Left lobe of liver (tissue), 2 donors: ENCODE measurements around the gene HMGN1. TPM values are rescaled to one million over a fixed set of nuclear protein-coding genes. Genes with fewer than 3 reads are reported as not detected.

Experiments
- ATAC-seq: fragments of 200-7000 bp; cut with Tn5 transposase; one replicate; pipeline ENCODE4 v1.9.1; 2020; ENCODE audit warnings: mild to moderate bottlenecking, moderate library complexity
- DNase-seq: peaks from one replicate; pipeline ENCODE4 v3.0.0-alpha.2; 2020; ENCODE audit warnings: low spot score
- total RNA-seq: library from RNA; stranded (reverse); gene quantifications from one replicate; pipeline ENCODE4 v1.2.1, GENCODE V29; 2021
- donor health status: DM: no; HTN: no; CAD: no; lungs with moderate emphysema.
- donor health status: DM: no; HTN: yes; CAD: no.

The HMGN1 gene
- total RNA-seq, 1 donor from 2014 or later: 31.7 TPM

DNA sequence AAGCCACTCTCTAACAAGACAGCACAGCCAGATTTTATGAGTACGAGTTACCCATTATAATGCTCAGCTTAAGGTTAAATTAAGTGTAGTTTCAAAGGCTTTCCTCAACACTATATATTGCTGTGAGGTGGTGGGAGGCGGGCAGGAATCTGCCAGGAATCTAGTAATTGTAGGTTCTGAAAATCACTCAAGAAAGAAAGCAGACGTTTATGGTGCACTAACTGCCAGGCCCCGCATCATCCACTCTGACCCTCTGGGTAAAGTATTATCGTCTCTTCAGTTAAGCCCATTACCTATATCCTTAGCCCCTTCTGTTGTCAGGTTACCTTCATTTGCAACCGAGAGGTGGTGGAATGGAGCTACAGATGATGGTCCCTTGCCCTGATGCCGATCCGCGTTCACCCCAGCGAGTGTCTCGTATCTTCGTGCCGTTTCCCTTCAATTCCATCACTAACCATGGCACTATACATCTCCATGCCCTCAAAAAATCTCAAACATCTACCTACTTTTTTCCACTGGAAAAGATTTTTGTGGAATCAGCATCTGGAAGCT lies 12.4 kb downstream of the HMGN1 start:
- no peak for ATAC-seq

DNA sequence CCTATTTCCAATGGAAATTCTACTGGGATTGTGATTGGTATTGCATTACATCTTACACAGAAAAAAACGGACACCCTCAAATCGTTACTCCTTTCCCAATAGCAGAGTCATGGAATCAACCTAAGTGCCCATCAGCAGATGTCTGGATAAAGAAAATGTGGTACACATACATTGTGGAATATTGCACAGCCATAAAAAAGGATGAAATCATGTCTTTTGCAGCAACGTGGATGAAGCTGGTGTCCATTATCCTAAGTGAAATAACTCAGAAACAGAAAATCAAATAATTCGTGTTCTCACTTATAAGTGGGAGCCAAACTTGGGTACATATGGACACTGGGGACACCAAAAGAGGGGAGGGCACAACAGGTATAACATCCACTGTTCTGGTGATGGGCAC lies 14.3 kb downstream of the HMGN1 start:
- DNase-seq: no peak
- ATAC-seq: no peak

More for the DNA sequence above, 12.4 kb downstream of the HMGN1 start:
- no peak for DNase-seq

DNA sequence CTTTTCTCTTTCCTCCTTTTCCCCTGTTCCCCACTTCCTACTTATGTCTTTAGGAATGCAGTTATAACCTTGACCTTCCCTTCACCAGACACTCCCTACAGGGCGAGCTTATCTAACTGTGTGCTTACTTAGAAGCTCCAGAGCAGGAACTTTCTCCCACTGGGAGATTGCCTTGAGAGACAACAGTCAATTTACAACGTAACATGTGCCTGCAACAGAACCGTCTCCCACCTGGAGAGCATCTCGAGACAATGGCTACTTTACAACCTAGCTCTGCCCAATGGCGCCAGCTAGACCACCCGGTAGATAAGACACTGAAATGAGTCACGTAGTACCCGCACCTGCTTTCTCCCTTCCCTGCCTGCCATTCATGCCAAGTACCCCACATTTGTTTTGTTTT lies 16.7 kb downstream of the HMGN1 start:
- ATAC-seq (no peak), DNase-seq (no peak)

DNA sequence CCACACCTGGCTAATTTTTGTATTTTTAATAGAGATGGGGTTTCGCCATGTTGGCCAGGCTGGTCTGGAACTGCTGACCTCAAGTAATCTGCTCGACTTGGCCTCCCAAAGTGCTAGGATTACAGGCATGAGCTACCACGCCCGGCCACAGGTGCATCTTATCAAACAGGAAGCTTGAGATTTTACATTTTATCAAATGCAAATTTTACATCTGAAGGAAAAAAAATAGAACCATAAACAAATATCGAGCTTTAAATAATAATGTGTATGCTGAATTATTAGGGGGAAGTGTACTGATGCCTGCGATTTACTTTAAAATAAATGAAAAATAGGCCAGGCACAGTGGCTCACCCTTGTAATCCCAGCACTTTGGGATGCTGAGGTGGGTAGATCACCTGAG lies 18.9 kb downstream of the HMGN1 start:
- DNase-seq (no peak), ATAC-seq (no peak)

DNA sequence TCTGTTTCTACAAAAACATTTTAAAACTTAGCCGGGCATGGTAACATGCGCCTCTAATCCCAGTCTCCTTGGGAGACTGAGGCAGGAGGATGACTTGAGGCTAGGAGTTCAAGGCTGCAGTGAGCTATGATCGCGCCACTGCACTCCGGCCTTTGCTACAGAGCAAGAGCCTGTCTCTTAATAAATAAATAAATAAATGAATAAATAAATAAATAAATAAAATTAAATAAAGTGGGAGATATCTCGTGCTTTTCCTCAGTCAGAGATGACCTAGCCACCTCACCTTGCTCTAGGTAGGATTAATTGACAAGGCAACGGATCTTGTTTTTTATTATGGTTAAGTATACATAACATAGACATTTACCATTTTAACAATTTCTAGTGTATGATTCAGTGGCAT lies 21.2 kb downstream of the HMGN1 start:
- ATAC-seq (no peak), DNase-seq (no peak)

DNA sequence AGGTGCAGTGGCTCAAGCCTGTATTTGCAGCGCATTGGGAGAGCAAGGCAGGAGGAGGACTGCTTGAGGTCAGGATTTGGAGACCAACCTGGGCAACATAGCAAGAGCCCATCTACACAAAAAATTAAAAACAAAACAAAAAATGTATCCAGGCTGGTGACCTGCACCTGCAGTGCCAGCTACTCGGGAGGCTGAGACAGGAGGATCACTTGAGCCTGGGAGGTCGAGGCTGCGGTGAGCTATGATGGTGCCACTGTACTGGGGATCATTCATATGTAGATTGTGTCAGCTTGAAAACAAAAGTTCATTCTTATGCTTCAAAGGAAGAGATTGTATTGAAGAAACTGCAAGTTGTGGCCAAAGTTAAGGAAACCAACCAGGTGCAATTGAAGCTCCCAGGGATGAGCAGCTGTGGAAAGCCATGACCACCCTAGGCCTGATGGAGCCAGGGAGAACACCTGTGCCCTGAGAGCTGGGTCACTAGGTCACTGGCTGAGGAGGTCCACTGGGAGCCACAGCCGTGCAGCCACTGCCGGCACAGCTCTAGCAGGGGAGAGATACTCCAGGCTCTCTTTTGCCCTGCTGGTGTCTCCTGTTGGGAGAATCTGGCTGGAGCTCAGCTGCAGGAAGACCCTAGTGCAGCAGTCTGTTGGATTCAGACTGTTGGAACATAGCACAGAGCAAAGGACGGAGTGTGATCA lies 22.1 kb downstream of the HMGN1 start:
- no peak for ATAC-seq
- DNase-seq: no peak

DNA sequence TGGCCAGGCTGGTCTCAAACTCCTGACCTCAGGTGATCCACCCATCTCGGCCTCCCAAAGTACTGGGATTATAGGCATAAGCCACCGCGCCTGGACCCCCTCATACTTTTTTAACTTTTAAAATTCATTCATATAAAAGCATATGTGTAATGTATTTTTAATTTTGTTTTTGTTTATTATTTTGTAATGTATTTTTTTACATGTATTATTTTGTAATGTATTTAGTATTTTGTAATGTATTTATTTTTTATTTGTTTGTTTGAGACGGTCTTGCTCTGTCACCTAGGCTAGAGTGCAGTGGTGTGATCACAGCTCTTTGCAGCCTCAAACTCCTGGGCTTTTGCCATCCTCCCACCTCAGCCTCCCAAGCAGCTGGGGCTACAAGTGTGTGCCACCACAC lies 23.4 kb downstream of the HMGN1 start:
- no peak for DNase-seq
- ATAC-seq: no peak

DNA sequence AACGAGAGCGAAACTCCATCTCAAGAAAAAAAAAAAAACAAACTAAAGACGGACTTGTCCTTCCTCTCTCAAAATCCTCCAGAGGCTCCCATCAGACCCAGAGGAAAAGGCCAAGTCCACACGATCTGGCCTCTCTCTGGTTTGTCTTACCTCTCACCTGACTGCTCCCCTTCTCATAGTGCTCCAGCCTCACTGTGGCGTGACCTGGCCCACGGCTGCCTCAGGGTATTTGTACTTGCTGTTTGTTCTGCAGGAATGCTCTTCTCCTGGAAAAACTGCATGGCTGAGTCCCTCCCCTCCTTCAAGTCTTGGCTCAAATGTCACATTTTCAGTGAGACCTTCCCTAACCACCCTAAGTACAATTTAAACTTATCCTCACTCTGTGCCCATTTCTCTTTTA lies 27.5 kb downstream of the HMGN1 start:
- DNase-seq (no peak), ATAC-seq (no peak)

DNA sequence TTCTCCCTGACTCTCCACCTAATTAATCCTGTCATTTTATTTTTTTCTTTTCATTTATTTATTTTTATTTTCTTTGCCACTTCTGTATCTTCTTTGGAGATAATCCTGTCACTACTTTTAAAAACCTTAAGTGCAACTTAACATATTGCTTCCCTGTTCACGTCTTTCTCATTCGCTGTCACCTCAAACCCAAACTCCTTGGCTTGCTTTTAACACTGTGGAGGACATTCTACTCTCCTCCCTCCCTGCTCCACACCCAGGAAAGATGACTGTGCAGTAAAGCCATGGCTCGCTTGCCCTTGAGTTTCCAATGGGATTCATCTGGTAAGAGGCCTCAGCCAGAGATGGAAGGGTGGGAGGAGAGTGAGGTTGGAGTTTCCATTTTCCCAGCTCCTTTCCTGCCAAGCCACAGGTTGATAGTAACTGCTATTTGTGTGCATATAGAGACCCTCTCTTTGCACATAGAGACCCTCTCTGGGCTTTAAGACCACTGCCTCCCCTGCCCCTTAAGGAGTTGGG lies 29.0 kb downstream of the HMGN1 start:
- ATAC-seq: no peak

DNA sequence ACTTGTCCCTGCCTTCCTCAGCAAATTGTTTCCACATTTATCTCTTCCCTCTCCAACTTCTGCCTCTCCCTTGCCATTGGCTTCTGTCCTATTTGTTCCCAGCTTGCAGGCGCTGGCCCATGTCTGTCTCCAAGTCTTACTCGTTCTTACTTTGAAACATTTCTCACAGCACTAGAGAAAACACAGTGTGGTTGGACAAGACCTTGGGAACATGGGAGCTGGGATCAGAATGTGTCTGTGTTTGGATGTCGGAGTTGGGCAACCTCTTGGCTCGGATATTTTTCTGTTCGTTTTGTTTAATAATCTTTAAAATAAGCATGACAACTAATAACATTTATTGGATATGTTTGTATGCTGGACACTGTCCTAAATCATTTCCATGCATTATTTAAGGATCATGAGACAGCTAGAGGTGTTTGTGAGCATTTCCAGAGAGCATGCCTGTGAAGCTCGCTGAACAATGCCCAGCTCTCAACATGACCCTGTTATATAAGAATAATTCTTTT lies 29.6 kb downstream of the HMGN1 start:
- peak; percentile 33 for ATAC-seq
- no peak for DNase-seq

More for the DNA sequence above, 29.0 kb downstream of the HMGN1 start:
- DNase-seq: no peak

DNA sequence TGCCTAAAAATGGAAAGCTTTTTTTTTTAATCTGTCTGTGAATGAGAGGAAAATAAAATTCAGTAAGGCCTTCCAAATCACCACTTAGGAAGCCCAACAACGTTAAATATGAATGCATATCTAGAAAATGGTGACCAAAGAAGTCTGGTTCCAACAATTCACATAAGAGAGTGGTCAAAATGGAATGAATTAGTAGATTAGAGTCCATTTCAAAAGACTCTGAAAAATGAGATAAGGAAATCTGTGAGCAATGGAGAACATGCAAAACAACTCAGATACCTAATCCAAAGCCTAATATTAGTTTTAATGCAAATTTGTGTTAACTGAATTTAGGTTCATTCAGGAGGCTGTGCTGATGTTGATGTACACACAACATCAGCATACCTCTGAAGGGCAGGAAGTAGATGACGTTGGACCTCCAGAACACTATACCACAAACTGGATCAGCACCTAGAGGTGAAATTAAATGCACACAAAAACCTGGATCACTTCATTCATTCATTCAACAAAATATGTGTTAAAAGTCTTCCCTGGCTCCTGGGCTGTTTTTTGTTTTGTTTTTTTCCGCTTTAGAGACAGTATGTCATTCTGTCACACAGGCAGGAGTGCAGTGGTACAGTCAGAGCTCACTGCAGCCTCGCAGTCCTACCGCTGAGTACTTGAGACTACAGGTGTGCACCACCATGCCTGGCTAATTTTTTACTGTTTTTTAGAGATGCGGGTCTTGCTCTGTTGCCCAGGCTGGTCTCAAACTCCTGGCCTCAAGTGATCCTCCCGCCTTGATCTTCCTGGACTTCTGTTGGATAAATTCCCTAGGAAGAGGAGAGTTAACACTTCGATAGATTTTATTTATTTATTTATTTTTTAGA lies 30.6 kb downstream of the HMGN1 start:
- ATAC-seq: no peak

DNA sequence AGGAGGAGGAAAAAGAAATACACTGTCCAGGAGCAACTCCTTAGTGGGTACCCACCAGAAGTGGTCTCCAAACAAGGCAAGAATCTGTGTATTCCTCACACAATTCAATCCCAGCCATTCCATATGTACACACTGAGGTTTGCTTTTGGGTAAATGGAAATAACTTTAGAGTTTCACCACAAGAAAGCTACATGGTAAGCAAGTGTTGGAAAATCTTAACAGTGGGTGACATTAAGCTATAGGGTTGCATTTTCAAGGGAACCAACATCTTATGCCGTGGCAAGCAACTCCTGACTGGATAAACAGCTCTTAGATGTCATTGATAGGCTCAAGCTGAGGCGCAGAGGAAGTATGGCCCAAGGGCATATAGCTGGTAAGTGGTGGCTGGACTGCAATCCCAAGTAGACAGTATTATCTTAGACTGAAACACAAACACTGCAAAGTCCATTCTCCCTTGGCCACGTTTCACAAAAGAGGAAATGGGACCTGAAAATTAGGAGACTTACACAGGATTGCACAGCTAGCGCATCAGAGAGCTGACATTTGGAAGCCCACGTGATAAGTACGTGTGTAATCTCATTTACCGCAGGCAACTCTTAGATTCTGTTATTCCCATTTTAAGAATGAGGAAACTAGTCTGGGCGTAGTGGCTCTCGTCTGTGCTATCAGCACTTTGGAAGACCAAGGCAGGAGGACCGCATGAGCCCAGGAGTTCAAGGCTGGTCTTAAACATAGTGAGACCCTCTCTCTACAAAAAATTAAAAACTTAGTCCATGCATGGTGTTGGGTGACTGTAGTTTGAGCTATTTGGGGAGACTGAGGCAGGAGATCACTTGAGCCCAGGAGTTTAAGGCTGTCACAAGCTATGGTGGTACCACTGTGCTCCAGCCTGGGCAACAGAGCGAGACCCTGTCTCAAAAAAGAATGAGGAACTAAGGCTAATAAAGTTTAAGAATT lies 31.5 kb downstream of the HMGN1 start:
- DNase-seq: no peak
- peak; percentile 2 for ATAC-seq

More for the DNA sequence above, 30.6 kb downstream of the HMGN1 start:
- no peak for DNase-seq

DNA sequence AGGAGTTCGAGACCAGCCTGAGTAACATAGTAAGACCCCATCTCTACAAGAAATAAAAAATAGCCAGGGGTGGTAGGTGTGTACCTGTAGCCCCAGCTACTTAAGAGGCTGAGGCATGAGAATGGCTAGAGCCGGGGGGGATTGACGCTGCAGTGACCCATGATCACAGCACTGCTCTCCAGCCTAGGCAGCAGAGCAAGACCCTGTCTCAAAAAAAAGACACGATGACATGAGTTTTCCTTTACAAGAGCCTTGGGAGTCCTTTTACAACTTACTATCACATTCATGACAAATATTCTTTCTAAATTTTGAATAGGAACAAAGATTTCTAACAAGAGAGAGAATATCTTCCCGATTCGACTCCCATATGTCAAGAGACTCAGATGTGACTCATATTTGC lies 32.2 kb downstream of the HMGN1 start:
- ATAC-seq (no peak), DNase-seq (no peak)

DNA sequence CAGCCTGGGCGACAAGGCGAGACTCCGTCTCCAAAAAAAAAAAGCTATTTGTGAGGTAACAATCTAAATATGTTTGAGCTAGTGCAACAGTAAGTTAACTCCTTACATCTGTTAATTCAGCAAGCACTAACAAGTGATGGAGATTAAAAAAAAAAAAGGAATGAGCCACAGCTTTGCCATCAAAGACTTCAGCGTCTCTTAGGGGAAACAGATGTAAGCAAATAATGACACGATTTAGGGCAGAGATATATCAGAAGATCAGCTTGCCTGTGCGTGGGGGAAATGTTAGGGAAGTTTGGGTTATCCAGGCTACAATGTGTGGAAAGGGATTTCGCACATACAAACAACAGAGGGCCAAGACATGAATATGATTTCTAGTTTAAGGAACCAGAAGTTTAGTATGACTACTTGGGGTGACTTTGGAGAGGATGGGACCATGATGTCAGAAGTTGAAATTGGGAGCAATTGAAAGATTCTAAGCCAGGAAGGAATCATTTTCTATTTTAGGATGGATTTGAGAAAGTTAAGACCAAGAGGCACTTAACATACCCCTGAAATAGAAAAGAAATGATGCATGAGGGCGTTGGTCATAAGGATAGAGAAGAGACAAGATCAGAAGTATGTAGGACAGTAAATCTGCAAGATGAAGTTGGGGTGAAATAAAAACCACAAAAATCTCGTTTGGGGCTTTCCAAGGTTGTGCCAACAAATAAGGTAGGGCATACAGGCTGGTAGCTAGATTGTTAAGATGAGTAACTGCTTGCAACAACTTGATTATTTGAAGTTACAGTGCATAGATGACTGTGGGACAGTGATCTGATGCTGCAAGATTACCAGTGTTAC lies 33.1 kb downstream of the HMGN1 start:
- no peak for DNase-seq

DNA sequence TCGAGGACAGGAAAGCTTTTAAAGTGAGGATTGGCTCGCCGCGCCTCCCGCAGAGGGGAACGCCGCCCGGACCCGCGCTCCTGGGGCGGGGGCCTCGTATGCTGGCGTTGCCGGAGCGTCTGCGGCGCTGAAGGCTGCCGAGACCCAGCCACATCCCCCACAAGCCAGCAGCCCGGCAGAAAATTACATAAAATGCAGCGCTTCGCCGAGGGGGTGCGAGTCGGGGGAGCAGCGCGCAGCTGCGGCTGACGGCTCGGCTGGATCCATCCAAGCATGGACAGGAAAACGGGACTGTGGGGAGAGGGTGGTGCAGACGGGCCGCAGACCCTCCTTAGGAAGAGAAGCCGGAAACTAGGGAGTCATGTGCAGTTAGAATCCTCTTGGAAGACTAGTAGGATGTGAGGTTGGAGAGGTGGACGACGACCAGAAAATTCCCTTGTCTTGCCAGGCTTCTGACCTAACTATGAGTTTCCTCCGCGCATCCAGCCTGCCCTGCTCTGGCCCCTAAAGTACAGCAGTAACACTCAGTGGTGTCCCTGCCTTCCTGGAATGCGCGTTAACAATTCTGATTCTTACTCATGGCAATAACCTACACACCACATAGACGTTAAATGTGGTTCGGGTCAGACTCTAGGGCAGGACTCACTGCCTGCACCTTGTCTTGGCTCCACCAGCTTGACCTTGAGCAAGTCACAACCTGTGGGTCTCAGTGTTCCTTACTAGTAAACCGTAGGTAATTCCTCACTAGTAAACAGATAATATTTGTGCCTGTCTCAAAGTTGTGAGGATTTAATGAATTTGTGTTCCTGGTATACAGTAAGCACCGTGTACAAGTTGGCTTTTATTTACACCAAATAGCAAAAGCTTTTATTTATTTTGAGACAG lies 34.5 kb downstream of the HMGN1 start:
- ATAC-seq (peak; percentile 8), DNase-seq (no peak)

More for the DNA sequence above, 33.1 kb downstream of the HMGN1 start:
- ATAC-seq: no peak

DNA sequence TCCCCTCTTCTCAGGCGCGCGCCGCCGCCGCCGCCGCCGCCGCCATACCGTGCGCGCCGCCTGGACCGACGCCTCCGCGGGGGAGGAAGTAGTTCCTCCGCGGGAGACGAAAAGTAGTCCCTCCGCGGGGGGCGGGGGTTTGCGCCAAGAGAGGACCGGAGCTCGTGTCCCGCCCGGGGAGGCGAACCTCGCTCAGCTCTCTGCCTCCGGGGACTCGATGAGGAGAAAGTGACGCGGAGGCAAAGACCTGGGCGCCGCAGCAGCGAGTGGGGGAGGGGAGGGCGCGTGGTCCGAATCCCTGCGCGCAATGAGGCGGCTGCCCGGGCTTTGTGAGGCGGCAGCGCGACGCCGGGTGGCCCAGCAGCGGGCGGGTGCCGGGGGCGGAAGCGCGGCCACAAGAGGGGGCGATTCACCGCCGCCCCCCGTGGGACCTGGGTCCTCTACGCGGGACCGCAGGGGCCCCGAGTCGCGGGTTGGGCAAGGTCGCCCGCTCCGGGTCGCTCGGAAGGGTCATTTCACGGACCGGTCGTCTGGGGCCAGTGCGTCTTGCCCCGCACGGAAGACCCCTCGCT lies 35.2 kb downstream of the HMGN1 start, which contains the start of gene BRWD1:
BRWD1 (minus strand) TSS at position 62 of the 572 bp plus-strand sequence. CDS start 141 bp downstream, outside the sequence.
- peak; percentile 81 for DNase-seq

DNA sequence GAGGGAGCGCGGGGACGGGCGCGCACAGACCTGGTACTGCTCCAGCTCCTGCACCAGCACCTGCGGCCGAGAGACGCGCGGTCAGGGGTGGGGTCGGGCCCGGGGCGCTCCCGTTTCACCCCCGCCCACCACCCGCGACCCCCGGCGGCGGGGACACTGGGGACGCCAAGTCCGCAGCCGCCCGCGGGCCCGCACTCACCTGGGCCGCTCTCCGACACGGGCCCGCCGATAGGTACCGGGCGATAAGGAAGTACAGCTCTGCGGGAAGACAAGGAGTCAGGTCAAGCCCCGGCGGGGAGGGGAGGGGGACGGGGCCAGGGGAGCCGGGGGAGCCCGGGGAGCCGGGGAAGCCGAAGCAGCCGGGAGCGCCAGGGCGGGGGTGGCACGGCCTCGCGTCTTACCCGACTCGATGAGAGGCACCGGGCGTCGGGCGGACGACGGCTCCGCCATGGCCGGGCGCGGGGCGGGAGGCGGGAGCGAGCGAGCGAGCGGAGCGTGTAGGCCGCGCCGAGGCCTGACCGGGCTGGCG lies 35.8 kb downstream of the HMGN1 start:
- peak; percentile 28 for ATAC-seq
- DNase-seq: peak; percentile 63

More for the DNA sequence above, 35.2 kb downstream of the HMGN1 start, which contains the start of gene BRWD1:
- peak; percentile 78 for ATAC-seq
